H1 (cell line): Measurements from ENCODE around the gene TRAP1. TPM values are rescaled to one million over a fixed set of nuclear protein-coding genes. Genes with fewer than 3 reads are reported as not detected.

ENCODE experiments used
- HDAC6 ChIP-seq: IDR thresholded peaks from one replicate; pipeline ENCODE4 v1.7.1; 2012; ENCODE audit warnings: low read depth, mild to moderate bottlenecking, inconsistent platforms, low read length, moderate library complexity
- JUN ChIP-seq: IDR thresholded peaks from 2 replicates; pipeline ENCODE4 v1.6.1; 2011; ENCODE audit warnings: low read depth, mild to moderate bottlenecking, improper control_type of control experiment, low read length
- JUND ChIP-seq: IDR thresholded peaks from 2 replicates; pipeline ENCODE4 v1.6.1; 2011; ENCODE audit warnings: mild to moderate bottlenecking, improper control_type of control experiment, low read length
- NRF1 ChIP-seq: IDR thresholded peaks from 2 replicates; pipeline ENCODE4 v1.6.1; 2011; ENCODE audit warnings: mild to moderate bottlenecking, low read depth, low read length, improper control_type of control experiment
- RXRA ChIP-seq: IDR thresholded peaks from 2 replicates; pipeline ENCODE4 v1.6.1; 2011; ENCODE audit warnings: low read depth, mild to moderate bottlenecking, low read length, moderate library complexity; ENCODE audit not compliant: insufficient read depth
- SP2 ChIP-seq: IDR thresholded peaks from 2 replicates; pipeline ENCODE4 v1.6.1; 2012; ENCODE audit warnings: mild to moderate bottlenecking, low read length, inconsistent platforms
- SP4 ChIP-seq: IDR thresholded peaks from 2 replicates; pipeline ENCODE4 v1.6.1; 2012; ENCODE audit warnings: low read length, inconsistent platforms
- polyA plus RNA-seq, 7 experiments: library from polyadenylated mRNA; depleted of rRNA in 3 of 7; stranded (reverse) in 5 of 7; unstranded in 2 of 7; fragments of >200 nt in 5 of 7; fragments of 200-250 nt in 2 of 7; gene quantifications; 1 replicate in 5 of 7; 2 replicates in 1 of 7; 4 replicates in 1 of 7; pipeline versions ENCODE4 v1.2.1 to v1.2.3, GENCODE V29; 2011 to 2013; ENCODE audit warnings: missing spikeins in 2 of 7, mixed read lengths in 2 of 7
- total RNA-seq: library from RNA; stranded (reverse); fragmentation: NEBNext Ultra II Directional; extraction: Animal tissue kit (Norgen Biotek cat#: 25700); gene quantifications from 2 replicates; pipeline ENCODE4 v1.2.1, GENCODE V29; 2021

Gene TRAP1
- total and polyA plus RNA-seq, 2 of the 8 experiments (the other 6 are each of a cell fraction or from before 2014, with no cell fraction given), result 215 to 283 TPM

DNA sequence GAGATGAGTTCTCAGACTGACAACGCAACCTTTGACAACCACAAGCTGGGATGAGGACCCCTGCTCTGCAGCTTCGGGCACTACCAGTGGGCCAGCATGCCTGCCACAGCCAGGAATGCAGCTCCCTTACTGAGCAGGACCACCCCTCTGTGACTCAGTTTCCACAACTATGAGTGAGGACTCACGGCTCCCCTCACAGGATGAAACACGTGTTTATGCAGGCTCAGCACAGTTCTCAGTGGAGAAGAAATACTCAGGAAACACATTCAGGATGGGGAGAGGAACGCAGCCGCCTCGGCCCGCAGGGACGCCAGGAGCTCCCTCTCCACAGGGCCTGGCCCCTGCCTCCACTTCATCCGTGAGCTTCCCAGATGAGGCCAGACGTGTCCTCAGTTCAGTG lies 48.7 kb downstream of the TRAP1 start (continued):
- TF ChIP-seq NRF1 (no peak), HDAC6 (no peak), JUND (no peak), SP4 (no peak), SP2 (no peak), RXRA (no peak), JUN (no peak)
